HG03280 (cell line): ENCODE data around the gene SGCA.

Source experiments
- ATAC-seq: cut with Tn5 transposase; IDR thresholded peaks from one replicate; pipeline ENCODE4 v1.9.1; 2021; ENCODE audit warnings: mild to moderate bottlenecking, moderate library complexity; ENCODE audit not compliant: unreplicated experiment

Gene SGCA

DNA sequence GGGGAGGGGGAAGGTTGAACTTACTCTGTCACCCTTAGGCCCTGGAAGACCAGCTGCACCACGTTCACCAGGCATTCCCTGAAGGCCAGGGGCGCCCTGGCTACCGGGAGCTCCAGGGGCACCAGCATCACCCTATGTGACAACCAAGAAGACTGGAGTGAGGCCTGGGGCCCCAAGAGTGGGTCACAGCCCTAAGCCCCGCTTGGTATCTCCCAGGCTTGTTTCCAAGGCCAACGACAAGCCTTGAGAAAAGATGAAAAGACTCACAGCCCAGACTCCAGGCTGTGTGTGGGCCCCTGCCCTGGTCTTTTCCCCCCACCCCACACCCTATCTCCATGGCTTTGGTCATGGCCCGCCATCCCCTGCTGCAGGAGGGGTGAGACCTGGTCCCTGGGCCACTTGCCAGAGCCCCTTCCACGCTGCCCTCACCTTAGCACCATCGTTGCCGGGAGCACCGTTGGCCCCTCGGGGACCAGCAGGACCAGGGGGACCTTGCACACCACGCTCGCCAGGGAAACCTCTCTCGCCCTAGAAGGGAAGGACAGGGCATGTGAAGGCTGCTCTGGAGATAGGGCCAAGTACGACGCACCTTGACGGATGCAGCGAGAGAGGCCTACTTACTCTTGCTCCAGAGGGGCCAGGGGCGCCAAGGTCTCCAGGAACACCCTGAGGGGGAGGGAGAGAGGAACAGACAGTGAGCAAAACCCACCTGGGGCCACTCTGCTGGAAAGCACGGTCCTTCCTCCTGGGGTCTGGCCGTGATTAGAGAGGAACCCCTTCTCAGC, 25.7 kb downstream of the SGCA start:
- ATAC-seq = no peak

DNA sequence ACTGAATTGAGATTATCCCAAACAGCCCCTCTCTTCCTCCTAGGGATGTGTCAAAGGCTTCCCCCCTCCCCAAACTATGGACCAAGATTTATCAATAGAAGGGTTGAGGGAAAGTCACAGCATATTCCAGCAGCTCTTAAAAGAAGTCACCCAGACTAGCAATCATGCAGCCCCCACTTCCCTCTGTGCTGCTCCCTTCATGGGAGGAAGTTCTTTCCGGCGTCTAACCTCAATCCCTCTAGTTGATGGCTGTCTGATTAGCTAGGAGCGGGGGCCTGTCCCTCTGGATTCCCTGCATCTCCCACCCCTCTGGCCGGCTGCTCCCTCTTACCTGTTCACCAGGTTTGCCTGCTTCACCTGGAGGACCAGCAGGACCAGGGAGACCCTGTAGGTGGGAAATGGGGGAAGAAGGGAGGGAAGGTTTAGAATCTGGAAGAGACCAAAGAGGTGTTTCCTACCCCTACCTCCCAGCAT, 26.4 kb downstream of the SGCA start:
- ATAC-seq = no peak

DNA sequence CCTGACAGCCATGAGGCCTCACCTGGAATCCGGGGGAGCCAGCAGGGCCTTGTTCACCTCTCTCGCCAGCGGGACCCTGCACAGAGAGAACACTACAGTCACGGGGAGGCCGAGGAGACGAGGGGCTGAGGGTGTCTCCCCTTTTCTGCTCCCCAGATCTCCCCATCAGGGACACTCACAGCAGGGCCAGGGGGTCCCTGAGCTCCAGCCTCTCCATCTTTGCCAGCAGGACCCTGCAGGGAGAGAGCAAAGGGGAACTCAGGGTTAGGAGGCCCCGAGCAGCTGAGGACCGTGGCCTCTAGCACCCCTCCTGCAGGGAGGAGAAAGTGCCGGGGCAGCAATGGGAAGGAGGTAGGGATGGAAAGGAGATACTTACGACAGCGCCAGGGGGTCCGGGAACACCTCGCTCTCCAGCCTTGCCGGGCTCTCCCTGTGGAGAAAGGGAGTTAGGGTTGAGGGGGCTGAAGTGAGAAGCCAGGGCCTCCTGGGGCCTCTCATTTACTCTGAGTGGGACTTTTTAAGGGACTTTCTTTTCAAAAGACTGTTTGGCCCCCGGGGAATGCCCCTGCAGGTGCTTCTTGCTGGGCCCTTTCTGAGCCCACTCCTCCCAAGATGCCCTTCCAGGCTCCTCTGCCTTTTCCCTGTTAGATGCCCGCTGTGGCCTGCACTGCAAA, 26.9 kb downstream of the SGCA start:
- ATAC-seq = no peak

DNA sequence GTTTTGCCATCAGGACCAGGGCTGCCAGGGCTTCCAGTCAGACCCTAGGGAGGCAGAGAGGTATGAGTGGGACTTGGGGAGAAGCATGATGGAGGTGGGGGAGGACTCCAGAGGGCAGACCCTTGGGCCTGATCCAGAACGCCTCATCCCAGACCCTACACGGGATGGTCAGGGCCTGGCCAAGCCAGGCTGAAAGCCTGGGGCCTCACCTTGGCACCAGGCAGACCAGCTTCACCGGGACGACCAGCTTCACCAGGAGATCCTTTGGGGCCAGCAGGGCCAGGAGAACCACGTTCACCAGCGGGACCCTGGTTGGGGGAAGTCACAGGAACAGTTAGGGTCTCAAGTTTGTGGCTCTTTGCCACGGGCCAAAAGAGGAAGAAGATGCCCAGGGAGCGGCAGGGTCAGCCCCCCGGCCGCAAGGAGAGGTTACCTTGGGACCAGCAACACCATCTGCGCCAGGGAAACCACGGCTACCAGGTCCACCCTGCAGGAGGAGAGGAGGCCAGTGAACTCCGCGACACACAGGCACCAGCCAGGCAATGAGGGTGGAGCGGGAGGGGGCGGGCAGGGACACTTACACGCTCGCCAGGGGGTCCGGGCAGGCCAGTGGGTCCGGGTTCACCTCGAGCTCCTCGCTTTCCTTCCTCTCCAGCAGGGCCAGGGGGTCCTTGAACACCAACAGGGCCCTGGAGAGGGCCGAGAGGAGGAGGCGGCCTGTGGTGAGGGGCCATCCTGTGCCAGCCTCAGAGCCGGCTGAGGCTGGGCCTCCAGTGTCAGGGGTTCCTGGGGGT, 28.5 kb downstream of the SGCA start:
- ATAC-seq = no peak

DNA sequence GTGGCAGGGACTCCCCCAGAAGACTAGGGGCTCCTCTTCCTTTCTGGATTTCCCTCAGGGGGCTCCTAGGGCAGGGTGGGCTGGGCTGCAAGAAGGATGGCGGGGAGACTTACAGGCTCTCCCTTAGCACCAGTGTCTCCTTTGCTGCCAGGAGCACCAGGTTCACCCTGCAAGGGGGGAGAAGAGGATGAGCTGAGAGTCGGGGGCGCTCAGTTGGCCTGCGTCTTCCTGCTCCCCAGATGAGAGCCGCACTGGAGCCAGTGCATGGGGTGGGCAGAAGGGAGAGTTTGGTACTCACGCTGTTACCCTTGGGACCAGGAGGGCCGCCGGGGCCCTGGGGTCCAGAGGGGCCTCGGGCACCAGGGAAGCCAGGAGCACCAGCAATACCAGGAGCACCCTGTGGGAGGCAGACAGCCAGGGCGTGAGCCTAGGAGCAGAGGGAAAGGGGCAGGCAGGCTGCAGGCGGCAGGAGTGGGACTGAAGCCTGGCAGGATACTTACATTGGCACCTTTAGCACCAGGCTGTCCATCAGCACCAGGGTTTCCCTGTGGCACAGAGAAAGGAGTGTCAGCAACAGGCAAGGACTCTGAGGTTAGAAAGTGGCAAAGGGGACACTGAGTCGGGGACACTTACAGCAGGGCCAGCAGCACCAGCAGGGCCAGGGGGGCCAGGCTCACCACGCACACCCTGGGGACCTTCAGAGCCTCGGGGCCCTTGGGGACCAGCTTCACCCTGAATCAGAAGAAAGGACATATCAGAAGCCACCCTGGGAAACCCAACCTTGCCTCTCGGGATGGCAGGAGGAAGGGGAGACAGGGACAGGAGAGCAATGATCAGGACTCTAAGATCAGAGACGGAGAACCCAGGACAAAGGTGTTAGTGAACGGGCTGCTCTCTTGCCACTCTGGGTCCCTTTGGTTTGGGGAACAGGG, 29.4 kb downstream of the SGCA start:
- ATAC-seq = no peak

DNA sequence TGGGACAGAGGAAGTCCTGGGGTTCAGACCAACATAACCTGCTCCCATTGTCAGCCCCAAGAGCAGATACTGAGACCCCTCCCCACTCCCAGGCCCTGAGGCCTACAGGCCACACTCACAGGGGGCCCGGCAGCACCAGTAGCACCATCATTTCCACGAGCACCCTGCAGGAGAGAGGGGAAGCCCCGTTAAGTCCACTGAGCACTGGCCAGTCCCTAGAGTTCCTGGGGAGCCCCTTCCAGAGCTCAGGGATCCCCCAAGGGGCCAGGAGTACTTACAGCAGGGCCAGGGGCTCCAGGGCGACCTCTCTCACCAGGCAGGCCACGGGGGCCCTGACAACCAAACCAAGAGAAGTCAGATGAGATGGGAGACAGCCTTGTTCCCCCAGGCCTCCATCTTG, 30.2 kb downstream of the SGCA start:
- ATAC-seq = no peak

DNA sequence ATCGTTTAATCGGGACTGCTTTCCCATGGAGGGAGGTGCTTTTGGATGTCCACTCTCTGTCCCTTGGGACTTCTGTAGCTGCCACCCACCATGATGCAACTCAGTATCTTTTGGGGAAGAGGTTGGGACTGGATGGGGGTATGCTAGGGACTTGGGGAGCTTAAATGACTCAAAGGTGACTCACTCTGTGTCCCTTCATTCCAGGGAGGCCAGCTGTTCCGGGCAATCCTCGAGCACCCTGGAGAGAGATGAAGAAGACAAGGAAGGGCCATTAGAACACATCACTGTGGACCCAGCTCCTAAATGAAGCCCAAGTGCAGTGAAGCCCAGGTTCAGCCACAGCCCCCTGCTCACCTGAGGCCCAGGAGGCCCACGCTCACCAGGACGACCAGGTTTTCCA, 31.0 kb downstream of the SGCA start:
- no peak for ATAC-seq

DNA sequence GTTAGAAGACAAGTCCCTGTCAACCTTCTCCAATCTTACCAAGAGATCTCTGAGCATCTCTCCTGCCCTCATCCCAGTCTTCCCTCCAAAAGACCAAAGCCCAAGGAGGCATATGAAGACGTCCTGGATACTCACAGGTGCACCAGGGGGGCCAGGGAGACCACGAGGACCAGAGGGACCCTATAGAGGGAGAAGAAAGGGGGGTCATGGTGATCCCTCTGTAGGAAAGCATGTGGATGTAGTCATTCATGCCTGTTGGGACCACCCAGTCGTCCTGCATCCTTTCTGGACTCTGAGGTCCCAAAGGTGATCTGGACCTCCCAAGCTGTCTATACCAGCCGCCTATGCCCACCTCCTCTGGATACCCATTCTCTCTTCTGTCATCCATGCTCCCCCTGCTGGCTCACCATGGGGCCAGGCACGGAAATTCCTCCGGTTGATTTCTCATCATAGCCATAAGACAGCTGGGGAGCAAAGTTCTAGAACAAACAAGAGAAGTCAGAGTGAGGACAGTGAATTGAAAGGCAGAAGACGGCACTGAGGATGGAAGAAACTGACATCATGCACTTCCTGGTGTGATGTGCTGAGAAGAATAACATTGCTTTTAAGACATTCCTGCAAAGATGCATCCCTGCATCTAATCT, 32.3 kb downstream of the SGCA start:
- no peak for ATAC-seq

DNA sequence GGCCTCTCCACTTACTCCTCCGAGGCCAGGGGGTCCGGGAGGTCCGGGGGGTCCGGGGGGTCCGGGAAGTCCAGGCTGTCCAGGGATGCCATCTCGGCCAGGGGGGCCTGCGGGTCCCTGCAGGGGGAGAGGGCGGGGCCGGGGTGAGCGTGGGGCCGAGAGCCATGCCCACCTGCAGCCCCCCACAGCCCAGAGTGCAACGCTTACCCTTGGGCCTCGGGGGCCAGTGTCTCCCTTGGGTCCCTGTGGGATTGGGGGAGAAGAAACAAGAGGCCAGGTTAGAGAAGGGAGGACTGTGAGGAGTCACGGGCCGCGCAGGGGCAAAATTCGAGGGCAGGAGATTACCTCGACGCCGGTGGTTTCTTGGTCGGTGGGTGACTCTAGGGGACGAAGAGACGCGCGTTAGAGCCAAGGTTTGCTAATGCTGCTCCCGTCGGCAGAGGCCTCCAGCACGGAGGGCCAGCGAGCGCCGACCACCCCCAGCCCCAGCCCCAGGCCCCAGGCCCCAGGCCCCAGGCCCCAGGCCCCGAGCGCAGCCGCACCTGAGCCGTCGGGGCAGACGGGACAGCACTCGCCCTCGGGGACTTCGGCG, 33.5 kb downstream of the SGCA start:
- no peak for ATAC-seq

DNA sequence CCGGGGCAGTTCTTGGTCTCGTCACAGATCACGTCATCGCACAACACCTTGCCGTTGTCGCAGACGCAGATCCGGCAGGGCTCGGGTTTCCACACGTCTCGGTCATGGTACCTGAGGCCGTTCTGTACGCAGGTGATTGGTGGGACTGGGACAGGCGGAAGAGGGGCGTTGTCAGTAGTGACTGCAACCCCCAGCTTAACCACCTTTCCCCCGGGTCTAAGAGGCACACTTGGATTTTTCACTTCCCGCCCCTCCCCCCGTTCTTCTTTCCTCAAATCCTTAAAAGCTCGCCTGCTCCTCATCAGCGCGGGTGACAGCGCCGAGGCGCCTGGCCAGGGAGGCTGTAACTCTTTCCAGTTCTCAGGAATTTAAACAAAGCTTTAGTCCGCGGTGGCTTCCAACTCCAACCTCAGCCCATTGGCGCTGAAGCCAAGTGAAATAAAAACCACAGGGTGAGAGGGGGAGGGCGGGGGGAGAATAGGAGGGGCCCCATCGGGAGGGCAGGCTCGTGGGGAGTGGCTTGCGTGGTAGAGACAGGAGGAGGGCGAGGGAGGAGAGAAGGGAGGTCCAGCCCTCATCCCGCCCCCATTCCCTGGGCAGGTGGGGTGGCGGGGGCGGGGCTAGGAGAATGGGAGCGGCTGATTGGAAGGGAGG, 34.1 kb downstream of the SGCA start:
- no peak for ATAC-seq

DNA sequence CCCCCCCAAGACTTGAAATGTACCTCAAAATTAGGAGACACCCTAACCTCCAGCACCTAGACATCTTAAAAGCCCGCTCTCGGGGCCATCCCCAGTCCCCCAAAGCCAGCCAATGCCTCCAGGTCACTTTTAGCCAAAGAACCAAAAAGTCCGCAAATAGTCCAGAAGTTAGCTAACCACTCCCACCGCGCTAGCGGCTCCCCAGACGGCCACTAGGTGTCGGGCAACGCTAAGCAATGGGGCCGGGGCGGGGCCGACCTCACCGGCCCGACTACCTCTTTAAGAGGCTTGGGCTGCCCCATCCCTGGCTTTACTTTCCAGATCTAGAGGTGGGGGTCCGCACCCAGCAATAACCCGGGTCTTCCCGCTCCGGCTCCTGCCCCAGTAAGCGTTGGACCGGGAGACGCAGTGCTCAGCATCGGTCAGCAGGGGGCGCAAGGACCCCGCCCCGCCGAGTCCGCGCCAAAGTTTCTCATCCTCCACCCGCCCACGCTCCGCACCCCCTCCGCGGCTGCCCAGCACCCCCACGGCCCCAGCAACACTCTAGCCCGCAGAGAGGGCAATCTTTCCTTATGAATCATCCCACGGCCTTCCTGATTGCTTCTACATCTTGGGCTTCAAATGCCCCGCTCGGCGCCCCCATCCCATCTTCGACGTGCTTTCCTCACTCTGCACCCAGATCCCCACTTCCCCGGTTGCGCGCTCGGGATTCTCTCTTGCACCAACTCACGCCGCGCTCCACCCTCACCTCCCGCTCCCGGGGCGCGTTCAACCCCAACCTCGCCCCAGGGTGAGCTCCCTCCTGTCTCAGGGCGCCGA, 34.9 kb downstream of the SGCA start:
- ATAC-seq = peak; percentile 65

DNA sequence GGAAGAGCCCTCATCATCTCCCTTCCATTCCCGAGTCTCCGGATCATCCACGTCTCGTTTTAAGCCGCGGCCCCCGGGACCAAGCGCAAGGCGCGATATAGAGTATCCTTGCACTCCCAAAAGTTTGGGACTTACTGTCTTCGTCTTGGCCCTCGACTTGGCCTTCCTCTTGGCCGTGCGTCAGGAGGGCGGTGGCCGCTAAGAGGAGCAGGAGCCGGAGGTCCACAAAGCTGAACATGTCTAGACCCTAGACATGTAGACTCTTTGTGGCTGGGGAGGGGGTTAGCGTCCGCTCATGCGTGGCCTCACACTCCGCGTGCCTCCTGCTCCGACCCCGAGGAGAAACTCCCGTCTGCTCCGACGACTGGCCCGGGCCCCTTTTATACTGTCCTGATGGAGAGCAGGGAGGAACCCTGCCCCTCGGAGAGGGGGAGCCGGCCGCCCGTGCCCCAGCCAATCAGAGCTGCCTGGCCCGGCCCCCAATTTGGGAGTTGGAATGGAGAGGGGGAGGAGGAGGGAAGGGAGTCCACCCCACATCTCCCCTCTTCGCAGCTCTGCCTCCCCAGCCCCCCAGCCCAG, 35.6 kb downstream of the SGCA start, which contains the start of gene COL1A1:
COL1A1 (minus strand) TSS at position 356 of the 579 bp plus-strand sequence; CDS start at position 238, 118 bp downstream.
- no peak for ATAC-seq

DNA sequence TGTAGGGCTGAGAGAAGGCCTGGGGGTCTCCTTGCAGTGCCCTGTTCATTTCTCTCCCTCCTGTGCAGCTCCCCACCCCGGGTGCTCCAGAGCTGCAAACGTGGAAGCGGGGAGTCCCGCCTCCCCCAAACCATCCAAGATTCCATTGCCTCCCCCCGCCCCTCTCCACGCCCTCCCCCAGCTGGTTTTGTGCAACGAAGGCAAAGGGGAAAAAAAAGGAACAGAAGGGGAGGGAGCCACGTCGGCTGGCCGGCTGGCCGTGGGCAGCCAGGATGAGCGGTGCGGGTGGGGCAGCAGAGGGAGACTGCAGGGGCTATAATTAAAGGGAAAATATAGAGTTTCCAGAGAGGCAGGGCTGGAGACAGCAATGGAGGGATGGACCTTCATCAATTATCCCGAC, 37.3 kb downstream of the SGCA start:
- no peak for ATAC-seq

DNA sequence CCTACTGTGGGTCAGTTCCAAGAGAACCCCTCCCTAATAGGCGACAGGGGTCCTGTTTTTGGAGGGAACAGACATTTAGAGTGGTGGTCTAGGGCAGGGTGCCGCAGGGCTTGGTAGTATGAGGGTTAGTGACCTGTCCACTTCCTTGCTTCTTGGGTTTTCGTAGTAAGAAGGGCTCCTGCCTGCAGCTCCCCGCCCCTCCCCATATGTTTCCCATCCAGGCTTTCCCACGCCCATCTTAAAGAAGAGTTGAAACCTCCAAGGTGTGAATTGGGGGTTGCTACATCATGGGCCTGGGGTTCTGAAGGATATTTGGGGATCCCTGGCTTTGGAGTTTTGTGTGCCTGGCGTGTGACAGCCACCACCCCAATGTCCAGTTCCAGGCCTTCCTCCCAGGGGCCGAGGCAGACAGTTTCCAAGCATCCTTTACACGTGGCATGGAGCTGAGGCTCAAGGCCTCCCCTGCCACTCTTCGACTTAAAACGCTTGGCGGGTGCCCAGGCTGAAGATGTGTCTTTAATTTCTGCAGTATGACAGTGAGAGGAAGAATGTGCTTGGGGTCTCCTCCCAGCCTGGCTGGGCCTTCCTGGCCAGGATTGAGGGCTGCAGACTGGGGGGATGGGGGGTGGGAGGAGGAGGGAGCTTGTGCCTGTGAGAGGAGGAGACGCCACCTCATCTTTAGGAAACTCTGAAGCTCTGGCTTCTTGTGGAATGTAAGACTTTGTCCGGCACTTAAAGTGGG, 38.0 kb downstream of the SGCA start:
- ATAC-seq = no peak

DNA sequence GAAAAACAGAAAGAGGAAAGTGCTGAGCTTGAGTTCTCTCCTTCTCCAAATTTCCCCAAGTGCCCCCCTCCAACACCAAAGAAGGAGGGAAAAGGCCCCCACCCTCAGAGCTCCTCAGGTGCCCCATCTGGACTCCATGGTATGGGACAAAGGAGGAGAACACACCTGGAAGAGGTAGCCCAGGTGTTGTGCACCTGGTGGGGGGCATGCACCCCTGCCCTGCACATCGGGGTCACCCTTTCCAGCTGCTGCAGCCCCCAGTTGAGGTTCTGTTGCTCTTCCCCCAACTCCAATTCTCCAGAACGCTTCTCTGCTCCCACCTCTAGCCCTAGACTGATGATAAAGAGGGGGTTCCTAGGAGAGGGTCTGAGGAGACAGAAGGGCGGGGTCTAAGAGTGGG, 38.6 kb downstream of the SGCA start:
- ATAC-seq = no peak

DNA sequence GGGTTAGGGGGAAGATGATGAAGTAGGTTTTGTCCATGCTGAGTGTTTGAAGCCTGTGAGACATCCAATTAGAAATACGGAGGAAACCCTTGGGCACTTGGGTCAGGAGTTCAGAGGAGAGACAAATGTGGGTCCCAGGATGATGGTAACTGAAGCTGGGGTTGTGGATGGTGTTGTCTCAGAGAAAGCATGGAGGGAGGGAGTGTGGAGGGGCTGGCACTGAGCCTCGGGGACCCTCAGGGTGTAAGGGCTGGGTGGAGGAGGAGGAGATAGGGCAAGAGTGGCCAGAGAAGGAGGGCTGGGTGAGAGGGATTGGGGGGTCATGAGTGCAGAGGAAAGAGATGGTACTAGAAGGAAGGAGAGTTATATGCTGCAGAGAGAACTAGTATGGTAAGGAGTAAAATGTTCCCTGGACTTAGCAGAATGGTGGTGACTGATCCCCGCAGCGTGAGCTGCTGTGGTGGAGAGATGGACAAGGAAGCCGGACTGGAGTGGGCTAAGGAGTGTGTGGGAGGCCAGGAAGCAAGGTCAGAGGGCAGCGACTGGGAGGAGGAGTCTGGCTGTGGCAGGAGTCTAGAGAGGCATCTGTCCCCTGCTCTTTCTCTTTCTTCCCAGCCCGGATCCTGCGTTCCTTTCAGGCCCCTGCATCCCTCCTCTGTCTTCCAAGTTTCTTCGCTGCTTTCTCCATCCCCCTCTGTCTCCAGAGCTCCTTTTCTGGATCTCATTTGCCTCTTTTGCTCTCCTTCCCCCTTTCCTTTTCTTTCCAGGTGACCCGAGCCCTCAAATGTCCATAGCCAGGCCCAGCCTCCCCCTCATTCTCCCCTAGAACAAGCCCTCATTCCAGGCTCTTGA, 39.5 kb downstream of the SGCA start:
- no peak for ATAC-seq
